Panc1 (cell line): ENCODE measurements around the gene FUBP3.

ENCODE experiments used
- POLR2AphosphoS5 ChIP-seq: IDR thresholded peaks from 2 replicates; pipeline ENCODE4 v1.6.1; 2012; ENCODE audit warnings: mild to moderate bottlenecking, low read depth, low read length, moderate library complexity
- REST ChIP-seq, 2 experiments: IDR thresholded peaks; 2 replicates each; pipeline ENCODE4 v1.6.1; 2011 to 2012; ENCODE audit warnings: low read depth in 2 of 2, control low read depth in 1 of 2, low read length in 1 of 2, mild to moderate bottlenecking in 1 of 2, moderate library complexity in 1 of 2; ENCODE audit not compliant: insufficient read depth in 1 of 2
- SIN3A ChIP-seq: IDR thresholded peaks from 2 replicates; pipeline ENCODE4 v1.6.1; 2012; ENCODE audit warnings: low read depth, mild to moderate bottlenecking, low read length, moderate library complexity, borderline replicate concordance; ENCODE audit not compliant: insufficient read depth
- TF ChIP-seq, protein P1 (sequence below): fragments of 450-650 bp; IDR thresholded peaks from 2 replicates; pipeline ENCODE4 v1.5.1; 2017; ENCODE audit warnings: mild to moderate bottlenecking

GRCh38 chr9:130639866-130640555 is 60.6 kb downstream of the FUBP3 start:
- TF ChIP-seq, protein P1, sequence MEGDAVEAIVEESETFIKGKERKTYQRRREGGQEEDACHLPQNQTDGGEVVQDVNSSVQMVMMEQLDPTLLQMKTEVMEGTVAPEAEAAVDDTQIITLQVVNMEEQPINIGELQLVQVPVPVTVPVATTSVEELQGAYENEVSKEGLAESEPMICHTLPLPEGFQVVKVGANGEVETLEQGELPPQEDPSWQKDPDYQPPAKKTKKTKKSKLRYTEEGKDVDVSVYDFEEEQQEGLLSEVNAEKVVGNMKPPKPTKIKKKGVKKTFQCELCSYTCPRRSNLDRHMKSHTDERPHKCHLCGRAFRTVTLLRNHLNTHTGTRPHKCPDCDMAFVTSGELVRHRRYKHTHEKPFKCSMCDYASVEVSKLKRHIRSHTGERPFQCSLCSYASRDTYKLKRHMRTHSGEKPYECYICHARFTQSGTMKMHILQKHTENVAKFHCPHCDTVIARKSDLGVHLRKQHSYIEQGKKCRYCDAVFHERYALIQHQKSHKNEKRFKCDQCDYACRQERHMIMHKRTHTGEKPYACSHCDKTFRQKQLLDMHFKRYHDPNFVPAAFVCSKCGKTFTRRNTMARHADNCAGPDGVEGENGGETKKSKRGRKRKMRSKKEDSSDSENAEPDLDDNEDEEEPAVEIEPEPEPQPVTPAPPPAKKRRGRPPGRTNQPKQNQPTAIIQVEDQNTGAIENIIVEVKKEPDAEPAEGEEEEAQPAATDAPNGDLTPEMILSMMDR = no peak
- TF ChIP-seq POLR2AphosphoS5 (no peak), REST (IDR thresholded peaks at IDR 0.05; ENCODE audit: insufficient read depth in 1 of 2, low read depth in 2 of 2, low read length in 1 of 2) (no peak), SIN3A (no peak)
